ENCODE results near the gene UTP14A.

Gene UTP14A

DNA sequence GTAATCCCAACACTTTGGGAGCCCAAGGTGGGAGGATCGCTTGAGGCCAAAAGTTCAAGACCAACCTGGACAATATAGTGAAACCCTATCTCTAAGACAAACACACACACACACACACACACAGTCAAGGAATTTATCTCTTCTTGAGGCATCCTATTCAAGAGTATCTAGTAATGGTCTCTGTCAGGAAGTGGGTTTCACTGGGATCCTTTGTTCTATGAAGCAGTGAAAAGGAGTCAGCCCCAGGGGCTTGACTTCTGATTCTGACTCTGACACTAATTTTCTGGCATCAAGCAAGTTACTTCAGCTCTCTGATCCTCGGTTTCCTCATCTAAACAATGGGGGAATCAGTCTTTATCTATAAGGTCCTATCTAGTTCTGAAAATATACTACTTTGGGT, 34.8 kb downstream of the UTP14A start:
- H3K9me3 ChIP-seq (ENCODE audit: control insufficient read depth, low read length) = no peaks in the 10 kb centered on the region
- no peaks in the 10 kb centered on the region for H3K27me3 ChIP-seq (ENCODE audit: control insufficient read depth, insufficient read depth, low read length)
- H3K9ac ChIP-seq = no peak overlapping the region
- no peak overlapping the region for H3K4me3 ChIP-seq (ENCODE audit: low read depth, low read length)
- no peak overlapping the region for H3K4me2 ChIP-seq (ENCODE audit: low read length)
- no peaks in the 10 kb centered on the region for H3K4me1 ChIP-seq
- TF ChIP-seq, protein P1, sequence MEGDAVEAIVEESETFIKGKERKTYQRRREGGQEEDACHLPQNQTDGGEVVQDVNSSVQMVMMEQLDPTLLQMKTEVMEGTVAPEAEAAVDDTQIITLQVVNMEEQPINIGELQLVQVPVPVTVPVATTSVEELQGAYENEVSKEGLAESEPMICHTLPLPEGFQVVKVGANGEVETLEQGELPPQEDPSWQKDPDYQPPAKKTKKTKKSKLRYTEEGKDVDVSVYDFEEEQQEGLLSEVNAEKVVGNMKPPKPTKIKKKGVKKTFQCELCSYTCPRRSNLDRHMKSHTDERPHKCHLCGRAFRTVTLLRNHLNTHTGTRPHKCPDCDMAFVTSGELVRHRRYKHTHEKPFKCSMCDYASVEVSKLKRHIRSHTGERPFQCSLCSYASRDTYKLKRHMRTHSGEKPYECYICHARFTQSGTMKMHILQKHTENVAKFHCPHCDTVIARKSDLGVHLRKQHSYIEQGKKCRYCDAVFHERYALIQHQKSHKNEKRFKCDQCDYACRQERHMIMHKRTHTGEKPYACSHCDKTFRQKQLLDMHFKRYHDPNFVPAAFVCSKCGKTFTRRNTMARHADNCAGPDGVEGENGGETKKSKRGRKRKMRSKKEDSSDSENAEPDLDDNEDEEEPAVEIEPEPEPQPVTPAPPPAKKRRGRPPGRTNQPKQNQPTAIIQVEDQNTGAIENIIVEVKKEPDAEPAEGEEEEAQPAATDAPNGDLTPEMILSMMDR (IDR thresholded peaks at IDR 0.05) = no peak
- no peak overlapping the region for H3K27ac ChIP-seq
- no peaks in the 10 kb centered on the region for H3K36me3 ChIP-seq (ENCODE audit: control insufficient read depth, insufficient read depth, low read length)
- H3K79me2 ChIP-seq = no peaks in the 10 kb centered on the region
- H2AFZ ChIP-seq = no peak overlapping the region

DNA sequence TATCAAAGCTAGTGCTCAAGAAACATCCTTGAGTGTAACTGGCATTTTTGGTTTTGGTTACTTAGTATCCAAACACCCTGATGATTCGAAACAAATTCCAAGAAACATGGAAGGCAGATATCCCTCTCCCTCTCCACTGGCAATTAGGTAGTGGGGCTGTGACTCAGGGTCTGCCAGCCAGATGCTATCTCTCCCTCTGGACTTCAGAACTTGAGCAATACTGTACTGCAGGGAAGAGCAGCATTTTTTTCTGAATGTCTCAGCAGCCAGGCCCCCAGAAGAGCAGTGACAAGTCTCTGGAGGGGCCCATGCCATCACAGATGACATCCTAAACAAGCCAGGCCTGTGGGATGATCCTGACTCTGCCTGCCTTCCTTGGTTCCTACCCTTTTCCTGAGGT, 39.2 kb downstream of the UTP14A start:
- Histone ChIP-seq H3K36me3 (ENCODE audit: control insufficient read depth, insufficient read depth, low read length) (no peaks in the 10 kb centered on the region), H3K27me3 (ENCODE audit: control insufficient read depth, insufficient read depth, low read length) (no peaks in the 10 kb centered on the region), H3K9ac (no peak overlapping the region), H3K4me2 (ENCODE audit: low read length) (no peak overlapping the region), H2AFZ (no peak overlapping the region), H3K79me2 (no peaks in the 10 kb centered on the region), H3K4me1 (no peaks in the 10 kb centered on the region), H3K27ac (no peak overlapping the region), H3K9me3 (ENCODE audit: control insufficient read depth, low read length) (no peaks in the 10 kb centered on the region), H3K4me3 (ENCODE audit: low read depth, low read length) (no peak overlapping the region)
- TF ChIP-seq, protein P1 (IDR thresholded peaks at IDR 0.05) = no peak

DNA sequence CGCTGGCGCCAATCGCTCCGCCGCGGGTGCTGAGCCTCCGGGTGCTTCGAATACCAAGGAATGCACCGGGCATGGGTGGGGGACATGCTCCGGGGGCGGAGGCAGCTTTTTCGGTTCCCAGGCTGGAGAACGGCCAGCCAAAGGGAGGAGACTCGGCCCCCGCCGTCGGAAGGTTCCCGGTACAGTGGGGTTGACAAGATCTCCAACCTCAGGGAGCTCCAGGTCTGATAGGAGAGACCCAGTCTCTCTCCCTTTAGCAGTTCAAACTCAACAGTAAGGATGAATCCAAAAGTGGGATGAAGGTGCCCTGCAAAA, 47.3 kb downstream of the UTP14A start:
- Histone ChIP-seq H3K27ac (no peak overlapping the region), H2AFZ (peak overlapping the region; percentile 80), H3K9ac (no peak overlapping the region), H3K4me2 (ENCODE audit: low read length) (peak overlapping the region; percentile 66), H3K79me2 (no peaks in the 10 kb centered on the region), H3K27me3 (ENCODE audit: control insufficient read depth, insufficient read depth, low read length) (no peaks in the 10 kb centered on the region), H3K4me3 (ENCODE audit: low read depth, low read length) (peak overlapping the region; percentile 40), H3K36me3 (ENCODE audit: control insufficient read depth, insufficient read depth, low read length) (no peaks in the 10 kb centered on the region), H3K4me1 (peaks cover 4% of the 10 kb centered on the region), H3K9me3 (ENCODE audit: control insufficient read depth, low read length) (no peaks in the 10 kb centered on the region)
- TF ChIP-seq, protein P1 (IDR thresholded peaks at IDR 0.05) = no peak

DNA sequence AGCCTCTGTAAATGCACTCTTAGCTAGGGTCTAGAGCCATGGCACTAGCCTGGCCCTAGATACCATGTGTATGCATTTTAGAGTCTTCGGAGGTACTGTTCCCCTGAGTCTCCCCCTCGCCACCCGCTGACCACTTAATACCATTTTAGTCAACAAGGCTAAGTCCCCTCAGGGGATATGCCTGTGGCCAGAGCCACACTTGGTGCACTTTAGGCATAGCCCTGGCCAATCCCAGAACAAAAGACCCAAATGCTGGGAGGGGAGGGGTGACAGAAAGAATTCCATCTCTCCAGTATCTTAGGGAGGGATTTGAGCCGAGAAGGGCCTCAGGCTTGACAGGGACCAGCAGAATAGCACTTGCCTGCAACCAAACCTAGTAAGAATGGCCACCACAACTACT, 47.9 kb downstream of the UTP14A start:
- no peak overlapping the region for H3K9ac ChIP-seq
- H3K36me3 ChIP-seq (ENCODE audit: control insufficient read depth, insufficient read depth, low read length) = no peaks in the 10 kb centered on the region
- TF ChIP-seq, protein P1 (IDR thresholded peaks at IDR 0.05) = no peak

DNA sequence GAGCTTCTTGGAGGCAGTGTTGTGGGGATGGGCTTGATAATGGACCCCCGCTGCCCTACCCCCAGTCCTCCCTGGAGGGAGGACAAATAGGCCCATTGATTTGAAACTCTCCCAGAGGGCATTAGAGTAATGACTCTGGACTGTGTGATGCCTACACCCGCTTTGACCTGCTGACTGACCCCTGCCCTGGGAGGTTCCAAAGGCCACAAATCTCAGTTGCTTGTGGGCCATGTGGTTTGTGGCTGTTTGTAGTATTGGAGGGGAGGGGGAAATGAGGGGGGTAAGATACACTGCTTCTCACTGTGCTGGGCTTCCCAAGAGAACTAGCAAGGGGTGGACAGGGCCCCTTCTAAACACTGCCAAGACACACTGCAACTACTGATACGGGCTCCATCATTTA, 48.8 kb downstream of the UTP14A start:
- Histone ChIP-seq H3K27me3 (ENCODE audit: control insufficient read depth, insufficient read depth, low read length) (no peaks in the 10 kb centered on the region), H3K9ac (no peak overlapping the region), H3K9me3 (ENCODE audit: control insufficient read depth, low read length) (no peaks in the 10 kb centered on the region), H3K4me1 (peaks cover 4% of the 10 kb centered on the region), H3K36me3 (ENCODE audit: control insufficient read depth, insufficient read depth, low read length) (no peaks in the 10 kb centered on the region), H3K4me3 (ENCODE audit: low read depth, low read length) (no peak overlapping the region), H3K79me2 (no peaks in the 10 kb centered on the region), H2AFZ (no peak overlapping the region), H3K4me2 (ENCODE audit: low read length) (no peak overlapping the region), H3K27ac (no peak overlapping the region)
- TF ChIP-seq, protein P1 (IDR thresholded peaks at IDR 0.05) = no peak

More for the DNA sequence above, 47.9 kb downstream of the UTP14A start:
- Histone ChIP-seq H3K4me1 (peaks cover 4% of the 10 kb centered on the region), H3K27me3 (ENCODE audit: control insufficient read depth, insufficient read depth, low read length) (no peaks in the 10 kb centered on the region), H3K9me3 (ENCODE audit: control insufficient read depth, low read length) (no peaks in the 10 kb centered on the region), H2AFZ (no peak overlapping the region), H3K4me3 (ENCODE audit: low read depth, low read length) (no peak overlapping the region), H3K79me2 (no peaks in the 10 kb centered on the region), H3K27ac (no peak overlapping the region), H3K4me2 (ENCODE audit: low read length) (no peak overlapping the region)

Data from parathyroid adenoma (tissue), 2 donors.